Activated CD4-positive, alpha-beta T cell treated with anti-CD3 and anti-CD28 coated beads for 36 hours (primary cell): ENCODE measurements around the gene CCDC150. TPM values are rescaled to one million over a fixed set of nuclear protein-coding genes. Genes with fewer than 3 reads are reported as not detected.
A peak's percentile ranks its signal among the peaks of the same experiment; 100 is the strongest.

Experiments used
- ATAC-seq: fragments of 200-7000 bp; cut with Tn5 transposase; one replicate; pipeline ENCODE4 v1.10.0; 2021; ENCODE audit warnings: mild to moderate bottlenecking, moderate library complexity
- CTCF ChIA-PET: fragments of 350-600 bp; sonication (Branson Sonifier 250); formaldehyde crosslinking; loops from one replicate; lab custom pipeline; 2021; ENCODE audit warnings: antibody characterized with exemption; lab: Charles Lee
- POLR2A ChIA-PET: fragments of 350-600 bp; sonication (Branson Sonifier 250); formaldehyde crosslinking; loops from one replicate; lab custom pipeline; 2021; ENCODE audit warnings: antibody characterized with exemption, inconsistent platforms; lab: Charles Lee
- DNase-seq: peaks from one replicate; pipeline ENCODE4 v3.0.0-alpha.2; 2020
- H3K27ac Mint-ChIP-seq: one replicate; pipeline ENCODE4 v1.8.0; 2021; ENCODE audit warnings: mixed read lengths
- H3K27me3 Mint-ChIP-seq: one replicate; pipeline ENCODE4 v1.8.0; 2021; ENCODE audit warnings: mixed read lengths
- H3K36me3 Mint-ChIP-seq: one replicate; pipeline ENCODE4 v1.8.0; 2021; ENCODE audit warnings: low read depth, mixed read lengths
- H3K4me1 Mint-ChIP-seq: one replicate; pipeline ENCODE4 v1.8.0; 2021; ENCODE audit warnings: mixed read lengths
- H3K4me3 Mint-ChIP-seq: one replicate; pipeline ENCODE4 v1.8.0; 2021; ENCODE audit warnings: mild to moderate bottlenecking, moderate library complexity, mixed read lengths
- H3K9me3 Mint-ChIP-seq: one replicate; pipeline ENCODE4 v1.8.0; 2021; ENCODE audit warnings: low read depth, mixed read lengths
- intact Hi-C, 2 experiments: fragments of 100-400 bp; cut with DNase I in 1 of 2; cut with micrococcal nuclease in 1 of 2; formaldehyde crosslinking; loops; one replicate each; pipeline versions ENCODE4 v1.14.2 to v1.15.1; 2022 to 2024; cut with DNase I, micrococcal nuclease
- total RNA-seq, 2 experiments: library from RNA; stranded (reverse); gene quantifications; one replicate each; pipeline ENCODE4 v1.2.3, GENCODE V29; 2021

Gene CCDC150
- total RNA-seq, 2 experiments from 2014 or later: 11.8 to 14.6 TPM

- no peak overlapping the region for H3K4me3 Mint-ChIP-seq
- CTCF ChIA-PET: no interaction called here
- peaks cover 7% of the 10 kb centered on the region for H3K9me3 Mint-ChIP-seq
- DNase-seq (no peak), ATAC-seq (no peak)
- peaks cover 5% of the 10 kb centered on the region for H3K36me3 Mint-ChIP-seq
- H3K27ac Mint-ChIP-seq: no peak overlapping the region
- intact Hi-C loops: no loop called here
- POLR2A ChIA-PET: no interaction called here
- no peaks in the 10 kb centered on the region for H3K4me1 Mint-ChIP-seq
- no peaks in the 10 kb centered on the region for H3K27me3 Mint-ChIP-seq
Measured at GRCh38 chr2:196743165-196743564, 103.7 kb downstream of the CCDC150 start.

- no peak for ATAC-seq
- Mint-ChIP-seq H3K9me3 (no peaks in the 10 kb centered on the region), H3K36me3 (no peaks in the 10 kb centered on the region), H3K4me3 (no peak overlapping the region), H3K27me3 (no peaks in the 10 kb centered on the region), H3K27ac (no peak overlapping the region), H3K4me1 (peaks cover 4% of the 10 kb centered on the region)
- ChIA-PET CTCF (no interaction called here), POLR2A (no interaction called here)
- no peak for DNase-seq
- intact Hi-C loops: no loop called here
Measured at GRCh38 chr2:196745711-196746110, 106.2 kb downstream of the CCDC150 start.

GRCh38 chr2:196747400-196747799 lies 107.9 kb downstream of the CCDC150 start:
- H3K27me3 Mint-ChIP-seq: no peaks in the 10 kb centered on the region
- DNase-seq: no peak
- no peak overlapping the region for H3K4me3 Mint-ChIP-seq
- H3K27ac Mint-ChIP-seq: no peak overlapping the region
- H3K36me3 Mint-ChIP-seq: no peaks in the 10 kb centered on the region
- POLR2A ChIA-PET: no interaction called here
- peaks cover 7% of the 10 kb centered on the region for H3K4me1 Mint-ChIP-seq
- H3K9me3 Mint-ChIP-seq: no peaks in the 10 kb centered on the region
- no peak for ATAC-seq
- CTCF ChIA-PET: interaction anchor here (0.6 kb wide), 1 partner anchor 182 kb away, joined by 3 read pairs; no protein-coding TSS in a partner anchor
- intact Hi-C loops: no loop called here

- ATAC-seq (no peak), DNase-seq (no peak)
- POLR2A ChIA-PET: no interaction called here
- CTCF ChIA-PET: interaction anchor here (0.6 to 1.0 kb wide), 5 partner anchors 14 to 1543 kb away, joined by 3 to 4 read pairs (median 3); no protein-coding TSS in a partner anchor
- Mint-ChIP-seq H3K27ac (no peak overlapping the region), H3K36me3 (no peaks in the 10 kb centered on the region), H3K4me1 (peaks cover 7% of the 10 kb centered on the region), H3K27me3 (no peaks in the 10 kb centered on the region), H3K4me3 (no peak overlapping the region), H3K9me3 (peaks cover under 1% of the 10 kb centered on the region)
- intact Hi-C loops: no loop called here
Measured at GRCh38 chr2:196748123-196748522, 108.6 kb downstream of the CCDC150 start.

- no peak for DNase-seq
- peaks cover 2% of the 10 kb centered on the region for H3K36me3 Mint-ChIP-seq
- peaks cover 7% of the 10 kb centered on the region for H3K4me1 Mint-ChIP-seq
- no peak overlapping the region for H3K4me3 Mint-ChIP-seq
- peaks cover 9% of the 10 kb centered on the region for H3K9me3 Mint-ChIP-seq
- POLR2A ChIA-PET: interaction anchor here (0.6 kb wide), 1 partner anchor 649 kb away, joined by 3 read pairs; no protein-coding TSS in a partner anchor
- no peaks in the 10 kb centered on the region for H3K27me3 Mint-ChIP-seq
- no peak for ATAC-seq
- CTCF ChIA-PET: interaction anchor here (0.7 to 1.8 kb wide), 32 partner anchors 10 to 459 kb away, joined by 3 to 19 read pairs (median 4); partner anchors contain the start of genes C2orf66 and GTF3C3
- intact Hi-C loops: loop anchor here (2.0 to 5.0 kb wide), 2 partner anchors 628 to 1027 kb away; no protein-coding TSS in a partner anchor
- H3K27ac Mint-ChIP-seq: no peak overlapping the region
Measured at GRCh38 chr2:196750291-196750923, 110.9 kb downstream of the CCDC150 start.

GRCh38 chr2:196750977-196751631 lies 111.6 kb downstream of the CCDC150 start:
- H3K27me3 Mint-ChIP-seq: no peaks in the 10 kb centered on the region
- peak; percentile 82 for DNase-seq
- peaks cover 5% of the 10 kb centered on the region for H3K36me3 Mint-ChIP-seq
- peaks cover 16% of the 10 kb centered on the region for H3K9me3 Mint-ChIP-seq
- H3K4me3 Mint-ChIP-seq: no peak overlapping the region
- intact Hi-C loops: loop anchor here (1.0 to 5.0 kb wide), 3 partner anchors 627 to 1026 kb away; no protein-coding TSS in a partner anchor
- no peak overlapping the region for H3K27ac Mint-ChIP-seq
- ChIA-PET POLR2A (interaction anchor here (0.6 kb wide), 1 partner anchor 648 kb away, joined by 3 read pairs; no protein-coding TSS in a partner anchor), CTCF (interaction anchor here (0.6 to 1.8 kb wide), 36 partner anchors 9 to 1297 kb away, joined by 3 to 19 read pairs (median 4); partner anchors contain the start of genes C2orf66 and GTF3C3)
- H3K4me1 Mint-ChIP-seq: peaks cover 7% of the 10 kb centered on the region
- ATAC-seq: peak; percentile 95

- ChIA-PET CTCF (interaction anchor here (1.2 to 2.1 kb wide), 2 partner anchors 8 to 40 kb away, joined by 4 to 6 read pairs; no protein-coding TSS in a partner anchor), POLR2A (no interaction called here)
- no peak for ATAC-seq
- Mint-ChIP-seq H3K27ac (no peak overlapping the region), H3K4me1 (no peaks in the 10 kb centered on the region), H3K9me3 (peaks cover 27% of the 10 kb centered on the region), H3K36me3 (peaks cover 29% of the 10 kb centered on the region), H3K27me3 (no peaks in the 10 kb centered on the region), H3K4me3 (no peak overlapping the region)
- DNase-seq: no peak
- intact Hi-C loops: no loop called here
Measured at GRCh38 chr2:196758474-196759377, 119.2 kb downstream of the CCDC150 start.

- Mint-ChIP-seq H3K36me3 (peaks cover 34% of the 10 kb centered on the region), H3K27me3 (no peaks in the 10 kb centered on the region), H3K27ac (no peak overlapping the region), H3K9me3 (peaks cover 22% of the 10 kb centered on the region), H3K4me3 (no peak overlapping the region), H3K4me1 (no peaks in the 10 kb centered on the region)
- ChIA-PET CTCF (interaction anchor here (0.6 to 2.1 kb wide), 4 partner anchors 8 to 940 kb away, joined by 3 to 6 read pairs (median 4); no protein-coding TSS in a partner anchor), POLR2A (no interaction called here)
- intact Hi-C loops: no loop called here
- no peak for DNase-seq
- no peak for ATAC-seq
Measured at GRCh38 chr2:196759378-196759706, 119.8 kb downstream of the CCDC150 start.

- H3K4me1 Mint-ChIP-seq: no peaks in the 10 kb centered on the region
- no peak overlapping the region for H3K4me3 Mint-ChIP-seq
- peaks cover 34% of the 10 kb centered on the region for H3K36me3 Mint-ChIP-seq
- DNase-seq (no peak), ATAC-seq (no peak)
- ChIA-PET CTCF (interaction anchor here (0.7 kb wide), 1 partner anchor 16 kb away, joined by 4 read pairs; no protein-coding TSS in a partner anchor), POLR2A (no interaction called here)
- H3K9me3 Mint-ChIP-seq: no peaks in the 10 kb centered on the region
- intact Hi-C loops: no loop called here
- H3K27me3 Mint-ChIP-seq: no peaks in the 10 kb centered on the region
- H3K27ac Mint-ChIP-seq: no peak overlapping the region
Measured at GRCh38 chr2:196767101-196767500, 127.6 kb downstream of the CCDC150 start.
